Calu3 (cell line): ENCODE measurements around the gene USP10. TPM values are rescaled to one million over a fixed set of nuclear protein-coding genes. Genes with fewer than 3 reads are reported as not detected.
"Not testable (repeated sequence)": the region's sequence is repeated elsewhere in the genome, so short reads cannot be mapped to it uniquely, and the experiment has no call there.

ENCODE experiments used
- BruUV-seq: library from RNA; stranded (reverse); fragments of 400-500 nt; replicated peaks from 2 replicates; lab custom pipeline; 2021; lab: Mats Ljungman, UMichigan
- CTCF ChIA-PET: fragments of 300-600 bp; sonication (Branson Sonifier 250); formaldehyde crosslinking; loops from one replicate; lab custom pipeline; 2022; ENCODE audit warnings: antibody characterized with exemption; lab: Charles Lee
- DNase-seq: peaks from one replicate; pipeline ENCODE4 v3.0.0; 2022
- H3K27ac Mint-ChIP-seq: one replicate; pipeline ENCODE4 v1.8.0; 2022; ENCODE audit warnings: mixed read lengths; ENCODE audit not compliant: unreplicated experiment
- H3K27me3 Mint-ChIP-seq: one replicate; pipeline ENCODE4 v1.8.0; 2022; ENCODE audit warnings: mixed read lengths; ENCODE audit not compliant: unreplicated experiment
- H3K36me3 Mint-ChIP-seq: one replicate; pipeline ENCODE4 v1.8.0; 2022; ENCODE audit warnings: mild to moderate bottlenecking, moderate library complexity, mixed read lengths; ENCODE audit not compliant: insufficient read depth, unreplicated experiment
- H3K4me1 Mint-ChIP-seq: one replicate; pipeline ENCODE4 v1.8.0; 2022; ENCODE audit warnings: mild to moderate bottlenecking, low read depth, mixed read lengths; ENCODE audit not compliant: unreplicated experiment
- H3K4me3 Mint-ChIP-seq: one replicate; pipeline ENCODE4 v1.8.0; 2022; ENCODE audit warnings: mild to moderate bottlenecking, low read depth, moderate library complexity, mixed read lengths; ENCODE audit not compliant: unreplicated experiment
- H3K9me3 Mint-ChIP-seq: one replicate; pipeline ENCODE4 v1.8.0; 2022; ENCODE audit warnings: low read depth, mixed read lengths; ENCODE audit not compliant: unreplicated experiment
- CTCF ChIP-seq: fragments of 200-600 bp; IDR thresholded peaks from one replicate; pipeline ENCODE4 v1.8.0; 2022; ENCODE audit warnings: antibody characterized with exemption; ENCODE audit not compliant: unreplicated experiment
- intact Hi-C: fragments of 100-400 bp; cut with micrococcal nuclease; formaldehyde crosslinking; loops from one replicate; pipeline ENCODE4 v1.10.0; 2022; ENCODE audit not compliant: unreplicated experiment
- total RNA-seq: library from RNA; stranded (reverse); gene quantifications from 2 replicates; pipeline ENCODE4 v1.2.3, GENCODE V29; 2022

The USP10 gene
- total RNA-seq, 1 experiment from 2014 or later, result 141 TPM

GRCh38 chr16:84692451-84693214 is 7.2 kb upstream of the USP10 start:
- Mint-ChIP-seq H3K27ac (no peak overlapping the region), H3K27me3 (peaks cover 10% of the 10 kb centered on the region), H3K36me3 (no peaks in the 10 kb centered on the region), H3K9me3 (peaks cover 2% of the 10 kb centered on the region), H3K4me3 (no peak overlapping the region), H3K4me1 (peaks cover 11% of the 10 kb centered on the region)
- no peak for DNase-seq
- intact Hi-C loops, result no loop called here
- CTCF ChIA-PET, result interaction anchor here (0.6 kb wide), 1 partner anchor 246 kb away, joined by 3 read pairs; no protein-coding TSS in a partner anchor
- no TSS peak for BruUV-seq
- no peak for TF ChIP-seq CTCF

GRCh38 chr16:84693869-84694268 is 5.9 kb upstream of the USP10 start:
- CTCF ChIA-PET, result interaction anchor here (0.7 kb wide), 1 partner anchor 90 kb away, joined by 3 read pairs; no protein-coding TSS in a partner anchor
- H3K27me3 Mint-ChIP-seq, H3K4me3 Mint-ChIP-seq, intact Hi-C loops, DNase-seq, H3K36me3 Mint-ChIP-seq, BruUV-seq, H3K27ac Mint-ChIP-seq, H3K9me3 Mint-ChIP-seq: not testable (repeated sequence)
- H3K4me1 Mint-ChIP-seq, result peaks cover 15% of the 10 kb centered on the region

- no peak for TF ChIP-seq CTCF
Measured at GRCh38 chr16:84694980-84695379, 4.8 kb upstream of the USP10 start.

GRCh38 chr16:84699147-84699711 is 571 bp upstream of the USP10 start:
- H3K9me3 Mint-ChIP-seq, result no peaks in the 10 kb centered on the region
- H3K4me1 Mint-ChIP-seq, result peaks cover 19% of the 10 kb centered on the region
- no peak for TF ChIP-seq CTCF
- no peak overlapping the region for H3K27ac Mint-ChIP-seq
- peaks cover 28% of the 10 kb centered on the region for H3K36me3 Mint-ChIP-seq
- CTCF ChIA-PET, result interaction anchor here (0.7 kb wide), 1 partner anchor 58 kb away, joined by 3 read pairs; no protein-coding TSS in a partner anchor
- no peaks in the 10 kb centered on the region for H3K27me3 Mint-ChIP-seq
- BruUV-seq, result TSS peak; percentile 81
- intact Hi-C loops, result no loop called here
- peak overlapping the region; percentile 80 for H3K4me3 Mint-ChIP-seq
- peak; percentile 33 for DNase-seq

More at GRCh38 chr16:84694980-84695379, 4.8 kb upstream of the USP10 start:
- Mint-ChIP-seq H3K9me3 (no peaks in the 10 kb centered on the region), H3K4me3 (no peak overlapping the region), H3K27me3 (no peaks in the 10 kb centered on the region), H3K27ac (no peak overlapping the region), H3K36me3 (peaks cover 17% of the 10 kb centered on the region), H3K4me1 (peaks cover 19% of the 10 kb centered on the region)
- CTCF ChIA-PET, result interaction anchor here (1.0 kb wide), 1 partner anchor 31 kb away, joined by 3 read pairs; no protein-coding TSS in a partner anchor
- no peak for DNase-seq
- BruUV-seq, result no TSS peak
- intact Hi-C loops, result no loop called here
